HK-2 (cell line): ENCODE measurements around the gene TMX2.
"Not testable (repeated sequence)": the region's sequence is repeated elsewhere in the genome, so short reads cannot be mapped to it uniquely, and the experiment has no call there.

Experiments
- DNase-seq: peaks from one replicate; pipeline ENCODE4 v3.0.0-alpha.2; 2018; ENCODE audit not compliant: unreplicated experiment

The TMX2 gene, protein sequence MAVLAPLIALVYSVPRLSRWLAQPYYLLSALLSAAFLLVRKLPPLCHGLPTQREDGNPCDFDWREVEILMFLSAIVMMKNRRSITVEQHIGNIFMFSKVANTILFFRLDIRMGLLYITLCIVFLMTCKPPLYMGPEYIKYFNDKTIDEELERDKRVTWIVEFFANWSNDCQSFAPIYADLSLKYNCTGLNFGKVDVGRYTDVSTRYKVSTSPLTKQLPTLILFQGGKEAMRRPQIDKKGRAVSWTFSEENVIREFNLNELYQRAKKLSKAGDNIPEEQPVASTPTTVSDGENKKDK

DNA sequence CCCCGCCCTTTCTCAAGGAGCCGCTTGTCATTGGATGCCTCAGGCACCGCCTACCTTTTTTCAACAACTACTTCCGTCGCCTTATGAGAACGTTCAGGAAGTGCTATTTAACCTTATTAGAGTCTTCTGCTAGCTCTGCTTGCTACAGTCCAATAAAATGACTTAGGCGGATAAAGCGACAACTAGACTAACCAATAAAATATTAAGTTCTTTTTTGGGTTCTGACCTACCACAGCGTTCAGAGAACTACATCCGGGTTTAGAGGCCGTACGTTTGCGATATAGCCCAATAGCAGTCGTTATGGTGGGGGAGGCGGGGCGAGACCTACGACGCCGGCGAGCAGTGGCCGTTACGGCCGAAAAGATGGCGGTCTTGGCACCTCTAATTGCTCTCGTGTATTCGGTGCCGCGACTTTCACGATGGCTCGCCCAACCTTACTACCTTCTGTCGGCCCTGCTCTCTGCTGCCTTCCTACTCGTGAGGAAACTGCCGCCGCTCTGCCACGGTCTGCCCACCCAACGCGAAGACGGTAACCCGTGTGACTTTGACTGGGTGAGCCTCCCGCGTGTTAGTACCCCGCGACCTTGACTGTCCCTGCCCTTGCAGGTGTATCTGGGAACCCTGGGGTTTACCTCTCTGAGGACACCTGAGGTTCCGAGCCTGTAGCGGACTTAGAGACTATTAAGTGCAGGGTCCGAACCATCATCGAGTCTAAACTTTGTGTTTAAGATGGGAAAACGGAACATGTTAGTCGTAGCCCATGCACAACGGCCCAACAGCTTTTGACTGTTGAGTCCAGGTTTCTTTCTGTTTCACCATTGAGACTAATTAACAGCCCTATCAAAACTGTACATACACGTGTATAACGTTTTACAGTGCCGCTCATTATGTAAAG, at the start of gene TMX2:
TMX2 (plus strand) TSS at position 338 of the 895 bp plus-strand sequence; CDS start at position 364, 26 bp downstream.
- DNase-seq: peak; percentile 81

DNA sequence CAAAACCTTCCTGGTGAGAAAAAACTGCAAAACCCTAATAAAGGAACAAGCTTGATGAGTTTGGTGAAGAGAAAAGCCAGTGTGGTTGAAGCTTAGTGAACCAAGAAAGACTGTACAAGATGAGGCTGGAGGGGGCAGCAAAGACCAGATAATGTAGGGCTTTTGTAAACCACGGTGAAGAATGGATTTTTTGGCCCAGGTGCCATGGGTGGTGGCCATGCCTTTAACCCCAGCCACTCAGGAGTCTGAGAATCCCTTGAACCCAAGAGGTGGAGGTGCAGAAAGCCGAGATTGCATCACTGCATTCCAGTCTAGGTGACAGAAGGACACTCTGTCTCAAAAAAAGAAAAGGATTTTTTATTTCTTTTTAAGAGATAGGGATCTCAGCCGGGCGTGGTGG, 49.5 kb upstream of the TMX2 start:
- no peak for DNase-seq

DNA sequence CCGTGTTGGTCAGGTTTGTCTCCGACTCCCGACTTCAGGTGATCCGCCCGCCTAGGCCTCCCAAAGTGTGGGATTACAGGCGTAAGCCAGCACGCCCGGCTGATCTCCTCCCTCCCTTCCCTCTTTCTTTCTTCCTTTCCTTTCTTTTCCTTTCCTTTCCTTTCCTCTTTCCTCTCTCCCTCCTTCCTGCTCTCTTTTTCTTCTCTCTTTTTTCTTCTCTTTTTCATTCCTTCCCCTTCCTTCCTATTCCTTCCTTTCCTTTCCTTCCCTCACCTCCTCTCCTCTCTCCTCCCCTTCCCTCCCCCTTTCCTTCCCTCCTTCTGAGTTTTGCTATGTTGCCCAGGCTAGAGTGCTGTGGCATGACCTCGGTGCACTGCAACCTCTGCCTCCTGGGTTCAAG, 48.4 kb upstream of the TMX2 start:
- DNase-seq: no peak

DNA sequence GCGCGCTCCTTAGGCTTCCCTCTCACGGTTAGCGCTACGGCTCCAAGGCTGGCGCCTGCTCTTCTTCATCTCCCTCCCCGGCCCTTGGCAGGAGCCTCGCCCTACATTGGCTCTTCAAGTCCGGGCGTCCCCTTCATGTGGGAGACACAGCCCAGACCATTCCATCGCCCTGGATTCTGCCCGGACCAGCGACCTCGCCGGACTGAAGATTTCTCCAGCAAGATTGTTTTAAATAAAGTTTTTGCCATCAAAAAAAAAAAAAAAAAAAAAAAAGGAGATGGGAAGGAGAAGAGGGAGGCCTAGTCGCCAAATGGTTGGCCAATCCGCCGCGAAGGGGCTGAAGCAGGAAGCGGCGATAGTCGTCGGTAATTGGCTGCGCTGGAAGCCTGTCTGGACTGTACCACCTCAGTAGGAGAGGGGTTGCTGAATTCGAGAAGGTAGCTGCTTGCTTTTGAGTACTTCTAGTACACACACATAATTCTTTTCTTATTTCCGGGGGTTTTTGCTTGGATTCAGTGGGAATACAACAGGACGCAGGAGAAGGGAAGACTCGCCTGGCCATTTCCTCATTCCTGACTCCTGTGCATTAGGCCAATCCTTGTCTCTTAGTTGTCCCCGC, 45.2 kb upstream of the TMX2 start:
- peak; percentile 86 for DNase-seq

DNA sequence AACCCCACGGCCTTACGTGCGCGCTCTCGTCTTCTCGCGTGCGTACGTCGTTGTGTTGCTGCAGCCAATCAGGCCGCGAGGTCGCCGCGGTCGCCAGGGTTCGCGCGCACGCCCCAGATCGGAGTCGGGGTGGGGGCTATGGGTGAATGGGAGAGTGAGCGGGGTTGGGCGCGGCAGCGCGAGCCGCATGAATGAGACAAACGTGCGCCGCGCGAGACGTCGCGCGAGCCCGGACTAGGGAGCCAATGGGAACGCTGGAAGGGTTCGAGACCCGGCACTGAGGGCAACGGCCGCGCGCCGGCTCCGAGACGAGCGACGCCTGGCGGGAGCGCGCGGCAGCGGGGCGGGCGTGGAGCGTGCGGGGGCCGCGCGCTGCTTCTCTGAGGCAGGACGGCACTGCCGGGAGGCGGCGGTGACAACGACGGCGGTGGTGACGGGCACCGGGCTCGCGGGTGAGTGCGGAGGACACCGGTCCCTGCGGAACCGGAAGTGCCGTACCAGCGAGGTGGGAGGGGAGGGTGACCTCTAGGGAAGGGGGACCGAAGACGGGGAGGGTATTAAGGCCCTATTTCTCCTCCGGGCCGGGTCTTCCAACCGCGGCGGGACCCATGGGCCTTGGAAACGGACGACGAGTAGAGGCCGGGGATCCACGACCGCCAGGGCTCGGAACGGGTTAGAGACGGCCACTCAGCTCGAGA, 44.5 kb upstream of the TMX2 start, which contains the start of gene ZDHHC5:
ZDHHC5 (plus strand) TSS at position 379 of the 698 bp plus-strand sequence. CDS start 4,977 bp downstream, outside the sequence.
- DNase-seq: peak; percentile 98

DNA sequence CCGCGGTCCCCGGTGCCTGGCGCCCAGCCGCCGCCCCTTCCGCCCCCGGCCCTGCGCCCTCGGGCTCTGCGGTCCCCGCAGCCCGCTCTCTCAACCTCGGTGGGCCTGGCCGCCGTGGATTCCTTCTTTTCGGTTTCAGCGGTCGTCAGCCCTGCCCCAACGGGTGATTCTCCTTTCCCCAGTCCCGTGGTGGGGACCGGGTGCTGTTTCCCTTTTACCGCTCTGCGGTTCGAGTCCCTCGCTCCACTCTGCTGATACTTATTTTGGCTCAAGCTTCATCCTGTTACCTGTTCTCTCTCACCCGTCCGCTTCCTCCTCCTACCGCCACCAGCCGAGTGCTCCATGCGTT, 44.0 kb upstream of the TMX2 start:
- DNase-seq: no peak

DNA sequence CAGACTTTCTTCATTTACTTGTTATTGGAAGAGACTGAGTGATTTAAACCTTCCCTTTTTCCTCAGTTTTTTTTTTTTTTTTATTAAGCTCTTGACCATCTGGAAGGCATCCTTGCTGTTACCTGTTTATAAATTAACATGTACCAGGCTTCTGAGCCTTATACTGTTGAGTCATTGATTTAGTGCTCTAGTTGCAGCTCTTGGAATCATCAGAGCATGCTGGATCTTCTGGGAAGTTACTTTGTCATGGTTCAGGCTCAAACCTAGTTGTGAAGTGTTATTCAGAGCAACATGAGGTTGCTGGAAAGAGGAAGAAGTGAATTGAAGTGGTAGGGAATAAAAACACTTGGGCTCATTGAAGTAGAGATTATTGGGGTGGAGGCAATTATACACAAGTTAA, 38.1 kb upstream of the TMX2 start:
- DNase-seq: no peak

DNA sequence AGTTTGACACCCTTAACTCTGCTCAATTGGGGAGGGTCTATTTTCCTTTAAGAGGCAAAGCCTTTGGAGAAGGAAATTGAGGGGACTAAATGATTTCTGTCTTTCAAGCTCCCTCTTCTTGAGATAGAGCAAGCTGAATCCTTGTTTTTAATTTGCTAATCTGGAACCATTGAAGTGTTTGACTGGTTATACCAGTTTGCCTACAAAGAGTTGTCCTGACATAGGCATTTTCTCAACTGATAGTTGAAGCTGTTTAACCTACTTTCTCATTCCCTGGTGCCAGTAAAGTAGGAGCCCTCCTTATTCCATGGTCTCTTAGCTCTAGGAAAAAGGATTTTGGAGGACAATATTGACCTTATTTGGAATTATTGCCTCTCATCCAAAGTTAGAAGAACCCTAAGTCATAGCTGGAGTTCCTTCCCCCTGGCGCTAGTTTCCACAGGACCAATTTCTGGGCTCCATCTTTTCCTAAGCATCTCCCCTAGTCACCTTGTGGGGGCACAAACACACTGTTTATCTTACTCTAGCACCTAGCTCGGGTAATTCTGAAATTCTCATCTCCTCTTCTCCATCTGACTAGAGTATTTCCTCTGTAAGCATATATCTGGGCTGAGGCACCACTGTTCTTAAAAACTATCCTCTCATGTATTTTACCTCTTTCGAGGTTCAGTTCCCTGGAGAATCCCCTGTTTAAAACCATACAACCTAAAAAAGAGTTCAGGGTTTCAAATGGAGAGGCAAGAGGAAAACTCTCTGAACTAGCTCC, 37.0 kb upstream of the TMX2 start:
- DNase-seq: no peak

DNA sequence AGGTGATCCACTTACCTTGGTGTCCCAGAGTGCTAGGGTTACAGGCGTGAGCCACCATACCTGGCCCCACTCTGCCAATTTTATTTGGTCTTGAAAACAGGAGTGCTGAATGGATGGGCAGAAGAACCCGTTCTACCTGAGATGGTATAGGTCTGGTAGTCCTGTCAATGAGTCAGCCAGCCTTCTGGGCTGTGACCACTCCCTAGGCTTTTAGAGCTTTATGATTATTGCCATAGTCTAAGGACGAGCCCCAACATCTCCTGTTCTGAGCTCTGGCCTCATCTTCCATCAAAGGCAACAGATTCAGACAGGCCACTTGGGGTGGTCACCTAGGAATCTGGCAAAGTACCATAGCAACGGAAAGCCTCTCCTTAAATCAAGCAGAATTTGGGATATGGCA, 33.0 kb upstream of the TMX2 start:
- no peak for DNase-seq

DNA sequence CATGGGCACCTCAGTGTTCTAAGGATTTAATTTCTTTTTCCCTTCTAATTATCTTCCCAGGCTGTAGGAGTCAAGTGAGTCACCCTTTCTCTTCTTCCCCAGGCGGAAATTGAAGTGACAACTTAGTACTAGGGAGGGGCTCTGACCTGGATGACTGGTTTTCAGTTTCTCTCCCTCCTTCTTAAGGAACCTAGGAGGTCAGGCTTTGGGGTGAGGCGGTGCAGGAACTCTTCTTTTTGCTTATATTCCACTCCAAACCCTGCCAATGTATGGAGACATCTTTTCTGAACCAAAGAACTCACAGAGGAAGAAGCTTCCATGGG, 31.9 kb upstream of the TMX2 start:
- no peak for DNase-seq

DNA sequence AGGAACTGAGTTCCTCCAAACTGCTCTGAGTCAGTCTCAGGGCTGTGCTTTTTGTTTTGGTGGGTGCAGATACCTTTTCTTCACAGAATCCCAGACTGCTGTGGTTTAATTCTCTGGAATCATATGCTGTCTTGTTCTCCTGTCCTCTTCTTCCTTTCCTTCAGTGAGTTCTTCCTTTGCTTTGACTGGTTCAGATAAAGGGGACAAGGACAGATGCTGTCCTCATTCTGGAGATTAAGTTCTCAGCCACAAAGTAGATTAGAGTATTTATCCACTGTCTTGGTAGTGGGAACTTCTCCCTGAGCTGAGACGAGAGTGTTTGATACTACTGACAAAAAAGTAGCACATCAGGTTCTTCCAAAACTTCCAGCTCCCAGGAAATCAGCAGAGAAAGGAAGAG, 31.2 kb upstream of the TMX2 start:
- no peak for DNase-seq

DNA sequence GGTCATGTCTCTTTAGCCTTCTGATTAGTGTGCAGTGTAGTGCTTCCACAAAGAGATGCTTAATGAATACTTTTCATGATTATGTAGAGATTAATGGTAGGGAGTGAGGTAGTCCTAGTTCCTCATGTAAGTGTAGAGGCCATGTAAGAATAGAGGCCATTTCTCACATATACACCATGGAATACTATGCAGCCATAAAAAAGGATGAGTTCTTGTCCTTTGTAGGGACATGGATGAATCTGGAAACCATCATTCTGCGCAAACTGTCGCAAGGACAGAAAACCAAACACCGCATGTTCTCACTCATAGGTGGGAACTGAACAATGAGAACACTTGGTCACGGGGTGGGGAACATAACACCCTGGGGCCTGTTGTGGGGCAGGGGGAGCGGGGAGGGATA, 21.9 kb upstream of the TMX2 start:
- DNase-seq: not testable (repeated sequence)

DNA sequence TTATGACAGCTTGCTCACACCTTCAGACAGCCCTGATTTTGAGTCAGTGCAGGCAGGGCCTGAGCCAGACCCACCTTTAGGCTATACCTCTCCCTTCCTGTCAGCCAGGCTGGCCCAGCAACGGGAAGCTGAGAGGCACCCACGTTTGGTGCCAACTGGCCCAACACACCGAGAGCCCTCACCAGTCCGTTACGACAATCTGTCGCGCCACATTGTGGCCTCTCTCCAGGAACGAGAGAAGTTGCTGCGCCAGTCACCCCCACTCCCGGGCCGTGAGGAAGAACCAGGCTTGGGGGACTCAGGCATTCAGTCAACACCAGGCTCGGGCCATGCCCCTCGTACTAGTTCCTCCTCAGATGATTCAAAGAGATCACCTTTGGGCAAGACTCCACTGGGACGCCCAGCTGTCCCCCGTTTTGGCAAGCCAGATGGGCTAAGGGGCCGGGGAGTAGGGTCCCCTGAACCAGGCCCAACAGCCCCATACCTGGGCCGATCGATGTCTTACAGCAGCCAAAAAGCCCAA, 13.5 kb upstream of the TMX2 start:
- DNase-seq: no peak

DNA sequence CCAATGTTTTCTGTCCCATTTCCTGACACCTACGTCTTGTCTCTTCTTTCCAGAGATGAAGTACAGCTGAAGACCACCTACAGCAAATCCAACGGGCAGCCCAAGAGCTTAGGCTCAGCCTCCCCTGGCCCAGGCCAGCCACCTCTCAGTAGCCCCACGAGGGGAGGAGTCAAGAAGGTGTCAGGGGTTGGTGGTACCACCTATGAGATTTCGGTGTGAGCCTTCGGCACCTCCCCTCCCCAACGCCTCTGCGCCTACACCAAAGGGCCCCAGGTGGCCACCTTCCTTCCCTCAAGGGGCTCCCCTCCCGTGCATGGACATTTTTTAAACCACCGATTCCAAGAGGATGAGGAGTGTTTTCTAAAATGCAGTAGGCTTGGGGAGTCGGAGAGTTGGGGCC, 12.6 kb upstream of the TMX2 start:
- no peak for DNase-seq

DNA sequence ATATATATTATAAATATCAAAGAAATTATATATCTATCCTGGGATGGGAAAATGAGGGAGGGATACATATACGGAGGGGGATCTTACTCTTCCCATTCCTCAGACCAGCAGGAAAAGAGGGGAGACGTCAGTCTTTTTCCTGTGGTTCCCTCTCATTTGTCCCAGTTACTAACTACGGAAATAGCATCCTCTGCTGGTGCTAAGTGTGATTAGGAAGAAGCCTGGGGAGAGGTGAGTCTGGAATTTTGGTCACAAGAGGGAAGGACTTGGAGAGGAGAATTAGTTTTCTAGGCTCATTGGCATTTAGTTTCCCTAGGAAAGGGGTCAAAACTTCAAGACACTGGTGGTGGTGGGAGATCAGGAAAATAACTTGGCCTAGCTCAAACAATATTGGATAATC, 12.0 kb upstream of the TMX2 start:
- DNase-seq: no peak

DNA sequence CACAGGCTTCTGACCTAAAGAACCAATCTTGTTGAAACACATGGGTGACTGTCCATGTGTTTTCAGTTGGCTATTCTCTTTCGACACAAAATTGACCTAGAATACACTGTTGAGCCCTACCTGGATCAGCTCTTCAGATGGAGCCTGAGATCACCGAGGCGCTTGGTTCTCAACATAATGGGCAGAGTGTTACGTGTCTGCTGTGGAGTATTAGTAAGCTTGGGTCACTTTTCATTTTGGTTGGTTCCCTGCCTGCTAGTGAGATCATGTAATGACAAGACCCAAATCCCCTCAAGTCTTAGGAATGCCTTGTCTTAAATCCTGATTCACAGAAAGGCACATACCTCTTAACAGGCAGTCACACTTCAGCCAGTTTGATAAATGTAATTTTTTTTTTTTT, 9.1 kb upstream of the TMX2 start:
- no peak for DNase-seq

DNA sequence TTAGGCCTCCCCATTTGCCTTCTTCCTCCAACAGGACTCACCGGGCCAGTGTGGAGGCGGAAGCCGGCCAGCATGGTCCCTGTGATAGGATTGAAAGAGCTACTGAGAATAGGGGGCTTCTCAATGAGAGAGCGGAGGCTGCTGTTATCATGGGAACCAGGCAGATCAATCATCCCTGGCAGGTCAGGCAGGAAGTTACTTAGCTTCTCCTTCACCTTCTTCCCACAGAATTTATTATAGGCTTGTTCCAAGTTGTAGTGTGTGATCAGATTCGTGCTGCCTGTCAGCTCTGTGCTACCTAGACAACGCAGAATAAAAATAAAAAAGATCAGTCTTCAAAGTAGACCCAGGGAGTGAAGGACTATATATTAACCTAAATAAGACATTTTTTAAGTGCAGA, 7.5 kb upstream of the TMX2 start:
- no peak for DNase-seq

DNA sequence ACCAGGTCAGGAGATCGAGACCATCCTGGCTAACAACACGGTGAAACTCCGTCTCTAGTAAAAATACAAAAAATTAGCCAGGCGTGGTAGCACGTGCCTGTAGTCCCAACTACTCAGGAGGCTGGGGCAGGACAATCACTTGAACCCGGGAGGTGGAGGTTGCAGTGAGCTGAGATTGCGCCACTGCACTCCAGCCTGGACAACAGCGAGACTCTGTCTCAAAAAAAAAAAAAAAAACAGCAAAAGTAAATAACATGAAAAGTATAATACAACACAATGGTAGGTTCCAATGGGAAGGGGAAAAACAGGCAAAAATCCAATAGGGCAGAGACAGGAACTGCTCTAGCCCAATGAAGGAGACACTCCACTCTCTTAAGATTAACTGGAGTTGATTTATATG, 7.0 kb upstream of the TMX2 start:
- not testable (repeated sequence) for DNase-seq

DNA sequence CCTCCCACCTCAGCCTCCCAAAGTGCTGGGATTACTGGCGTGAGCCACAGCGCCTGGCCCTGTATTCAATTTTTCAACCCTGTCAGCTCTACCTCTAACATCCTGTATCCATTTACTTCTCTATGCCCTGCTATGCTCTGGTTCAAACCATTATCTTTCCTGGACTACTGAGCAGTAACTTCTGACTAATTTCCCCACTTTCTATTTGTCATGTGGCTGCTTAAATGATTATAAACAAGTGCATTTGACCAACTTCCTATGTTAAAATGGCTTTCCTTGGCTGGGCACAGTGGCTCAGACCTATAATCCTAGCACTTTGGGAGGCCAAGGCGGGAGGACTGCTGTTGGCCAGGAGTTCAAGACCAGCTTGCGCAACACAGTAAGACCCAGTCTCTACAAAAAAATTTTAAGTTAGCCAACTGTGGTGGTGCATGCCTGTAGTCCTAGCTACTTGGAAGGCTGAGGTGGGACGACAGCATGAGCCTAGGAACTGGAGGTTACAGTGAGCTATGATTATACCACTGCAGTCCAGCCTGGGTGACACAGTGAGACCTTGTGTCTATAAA, 2.5 kb upstream of the TMX2 start:
- no peak for DNase-seq

DNA sequence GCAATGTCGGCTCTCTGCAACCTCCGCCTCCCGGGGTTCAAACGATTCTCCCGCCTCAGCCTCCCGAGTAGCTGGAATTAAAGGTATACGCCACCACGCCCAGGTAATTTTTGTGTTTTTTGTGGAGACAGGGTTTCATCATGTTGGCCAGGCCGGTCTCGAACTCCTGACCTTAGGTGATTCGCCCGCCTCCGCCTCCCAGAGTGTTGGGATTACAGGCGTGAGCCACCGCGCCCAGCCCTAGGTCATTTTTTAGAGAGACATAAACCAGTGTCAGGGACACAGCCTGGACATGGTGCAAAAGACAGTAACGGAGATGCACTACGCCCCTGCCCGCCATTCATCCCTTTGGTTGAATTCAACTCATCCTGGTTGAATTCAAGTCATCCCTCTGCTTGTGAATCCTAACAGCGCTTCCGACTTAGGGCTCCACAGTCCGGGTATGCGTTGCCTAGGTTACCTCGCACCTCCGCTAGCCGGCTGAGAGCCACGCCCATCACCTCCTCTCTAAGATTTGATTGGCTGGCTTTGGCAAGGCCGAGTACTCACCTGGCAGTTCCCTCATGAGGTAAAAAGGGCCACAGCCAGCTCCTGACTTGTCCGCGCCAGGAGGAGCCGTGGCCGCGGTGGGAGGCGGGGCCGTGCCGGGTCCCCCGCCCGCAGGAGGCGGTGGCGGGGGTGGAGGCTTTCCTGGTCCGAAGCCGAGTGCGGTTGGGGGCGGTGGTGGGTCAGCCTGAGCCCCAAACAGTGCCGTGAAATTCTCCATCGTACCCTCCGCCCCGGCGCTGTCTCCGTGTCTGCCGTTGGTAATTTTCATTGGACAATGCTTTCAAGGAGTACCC, 758 bp upstream of the TMX2 start, which contains the start of gene MED19:
MED19 (minus strand) TSS at position 802 of the 842 bp plus-strand sequence; CDS start at position 766, 36 bp downstream.
- peak; percentile 81 for DNase-seq
